Stimulated activated memory B cell treated with anti-CD40 and anti-IgM and Interleukin-4, amounts not matched to agents 10 μg/mL and 1 μg/mL and 100 μg/mL, for 72 hours (primary cell): ENCODE measurements around the gene PCP4.

ENCODE experiments used
- ATAC-seq: fragments of 150-1000 bp; cut with Tn5 transposase; 2 replicates; pipeline ENCODE4 v1.10.0; 2021
- H3K27ac Mint-ChIP-seq: one replicate; pipeline ENCODE4 v1.8.0; 2022; ENCODE audit warnings: mild to moderate bottlenecking, mixed read lengths
- H3K27me3 Mint-ChIP-seq: one replicate; pipeline ENCODE4 v1.8.0; 2022; ENCODE audit warnings: mixed read lengths
- H3K36me3 Mint-ChIP-seq: one replicate; pipeline ENCODE4 v1.8.0; 2022; ENCODE audit warnings: mixed read lengths
- H3K4me1 Mint-ChIP-seq: one replicate; pipeline ENCODE4 v1.8.0; 2022; ENCODE audit warnings: mixed read lengths
- H3K4me3 Mint-ChIP-seq: one replicate; pipeline ENCODE4 v1.8.0; 2022; ENCODE audit warnings: mild to moderate bottlenecking, moderate library complexity, mixed read lengths
- H3K9me3 Mint-ChIP-seq: one replicate; pipeline ENCODE4 v1.8.0; 2022; ENCODE audit warnings: mixed read lengths

Gene PCP4

DNA sequence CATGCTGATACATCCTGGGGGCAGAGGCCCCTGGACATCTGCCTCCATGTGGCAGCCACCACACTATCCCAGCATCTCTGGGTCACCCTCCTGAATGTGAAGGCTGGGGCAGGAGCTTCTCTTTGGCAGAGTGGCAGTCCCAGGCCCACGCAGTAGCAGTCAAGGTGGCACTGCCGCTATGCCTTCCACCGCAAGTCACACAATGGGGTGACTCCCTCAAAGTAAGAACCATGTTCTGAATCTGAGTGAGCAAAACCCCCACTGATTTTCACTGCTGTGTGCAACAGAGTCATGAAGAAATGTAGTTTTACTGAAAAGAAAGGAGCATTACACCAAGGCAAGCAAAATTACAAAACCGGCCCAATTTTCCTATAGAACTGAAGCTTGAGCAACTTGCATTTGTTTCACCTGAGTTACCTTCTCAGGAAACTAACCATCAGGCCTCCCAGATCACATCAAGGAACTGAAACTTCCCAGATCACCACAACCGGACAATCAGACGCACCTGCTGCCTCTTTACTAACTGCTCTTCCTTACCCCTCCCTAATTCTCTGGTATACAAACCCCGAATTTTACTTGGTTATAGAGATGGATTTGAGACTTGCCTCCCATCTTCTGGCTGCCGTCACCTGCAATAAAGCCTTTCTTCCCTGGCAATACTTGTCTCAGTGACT, 102.6 kb downstream of the PCP4 start:
- ATAC-seq = no peak
- no peaks in the 10 kb centered on the region for H3K27me3 Mint-ChIP-seq
- no peak overlapping the region for H3K27ac Mint-ChIP-seq
- no peaks in the 10 kb centered on the region for H3K9me3 Mint-ChIP-seq
- H3K4me3 Mint-ChIP-seq = no peak overlapping the region
- H3K36me3 Mint-ChIP-seq = no peaks in the 10 kb centered on the region
- H3K4me1 Mint-ChIP-seq = no peaks in the 10 kb centered on the region

DNA sequence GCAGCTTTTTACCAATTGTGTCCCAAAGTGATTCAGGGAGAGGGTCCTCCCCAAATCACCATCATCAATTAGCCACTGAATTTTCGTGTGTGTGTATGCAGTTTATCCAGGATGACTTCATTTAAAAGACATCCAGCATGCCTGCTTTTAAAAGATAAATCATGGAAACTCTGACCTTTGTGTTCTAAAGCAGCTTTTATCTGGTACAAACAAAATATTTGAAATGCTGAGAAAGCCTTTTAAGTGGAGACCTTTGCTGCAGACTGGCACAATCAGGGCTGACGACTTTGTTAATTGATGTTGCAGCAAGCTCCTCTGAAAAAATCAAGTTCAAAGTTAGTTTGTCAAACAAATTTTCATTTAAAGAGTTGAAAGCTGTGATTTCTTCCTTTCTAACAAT, 104.7 kb downstream of the PCP4 start:
- H3K9me3 Mint-ChIP-seq = peaks cover 3% of the 10 kb centered on the region
- no peak overlapping the region for H3K4me3 Mint-ChIP-seq
- peaks cover 10% of the 10 kb centered on the region for H3K27me3 Mint-ChIP-seq
- no peak overlapping the region for H3K27ac Mint-ChIP-seq
- no peaks in the 10 kb centered on the region for H3K36me3 Mint-ChIP-seq
- no peaks in the 10 kb centered on the region for H3K4me1 Mint-ChIP-seq
- ATAC-seq = no peak

DNA sequence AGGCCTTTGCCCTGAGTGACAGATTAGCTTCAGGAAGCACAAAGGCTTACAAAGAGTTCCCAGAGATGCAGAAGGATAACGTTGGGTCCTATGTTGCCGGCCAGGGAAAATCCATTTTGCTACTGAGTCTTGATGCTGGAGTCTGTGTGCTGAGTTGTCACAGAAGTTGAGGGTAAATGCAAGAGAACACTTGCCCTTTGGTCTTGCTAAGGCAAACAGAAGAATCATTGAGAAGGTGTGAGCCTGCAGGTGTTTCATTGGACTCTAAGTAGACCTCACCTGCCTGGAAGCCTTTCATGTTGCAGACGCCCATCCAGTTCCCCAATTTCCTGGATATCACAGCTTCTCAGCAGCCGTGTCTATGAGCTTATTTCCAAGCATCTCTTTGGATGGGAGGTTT, 105.2 kb downstream of the PCP4 start:
- Mint-ChIP-seq H3K27me3 (peaks cover 10% of the 10 kb centered on the region), H3K4me3 (no peak overlapping the region), H3K4me1 (no peaks in the 10 kb centered on the region), H3K27ac (no peak overlapping the region), H3K9me3 (peaks cover 3% of the 10 kb centered on the region), H3K36me3 (no peaks in the 10 kb centered on the region)
- ATAC-seq = no peak

DNA sequence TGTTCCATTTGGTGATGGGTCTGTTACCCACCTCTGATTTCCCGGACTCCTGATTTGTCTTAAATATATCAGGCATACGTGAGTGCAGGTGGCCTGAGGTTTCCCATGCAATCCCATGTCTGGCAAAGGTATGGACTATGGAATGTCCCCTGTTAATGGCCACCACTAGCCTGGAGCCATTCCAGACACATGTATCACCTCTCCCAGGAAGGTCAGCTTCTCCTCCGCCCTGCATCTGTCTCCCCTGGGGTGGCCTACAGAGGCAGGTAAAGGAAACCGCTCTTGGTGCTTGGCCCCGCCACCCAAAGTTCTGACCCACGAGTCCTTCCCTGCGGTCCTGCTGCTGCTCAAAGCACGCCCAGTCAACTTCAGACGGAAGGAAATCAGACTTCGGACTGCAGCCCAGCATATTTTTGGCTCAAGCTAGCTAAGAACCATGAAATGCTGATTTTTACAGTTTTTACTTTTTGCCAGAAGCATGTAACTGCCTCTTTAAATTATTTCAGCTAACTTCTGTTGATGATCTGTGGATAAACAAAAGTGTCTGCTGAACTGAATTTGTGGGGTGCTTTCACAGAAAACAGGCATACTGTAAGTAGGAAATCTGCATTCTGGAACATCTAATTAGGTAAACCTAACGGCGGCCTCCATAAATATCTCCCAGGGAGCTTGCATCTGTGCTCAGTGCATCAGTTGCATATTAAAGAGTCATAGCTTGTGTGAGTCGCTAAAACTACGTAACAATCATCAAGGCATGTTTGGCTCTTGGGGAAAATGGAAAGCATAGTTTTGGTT, 105.9 kb downstream of the PCP4 start:
- H3K27ac Mint-ChIP-seq = no peak overlapping the region
- H3K9me3 Mint-ChIP-seq = peaks cover 4% of the 10 kb centered on the region

DNA sequence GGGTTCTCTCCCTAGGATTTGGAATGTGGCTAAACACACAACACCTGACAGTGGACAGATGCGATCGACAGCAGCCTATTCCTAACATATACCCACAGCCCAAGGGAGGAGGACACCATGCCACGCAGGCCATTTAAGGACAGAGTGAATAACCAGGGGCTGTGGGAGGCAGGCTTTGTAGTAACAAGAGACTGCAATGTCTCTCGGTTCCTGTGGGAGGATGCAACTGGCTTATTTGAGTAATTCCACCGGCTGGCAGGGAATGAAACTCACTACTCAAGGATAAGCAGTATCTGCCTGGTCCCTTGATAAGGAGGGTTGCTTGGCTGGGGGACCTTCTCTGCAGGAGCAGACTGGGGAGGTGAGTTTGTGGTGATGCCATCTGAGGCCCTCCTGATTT, 109.6 kb downstream of the PCP4 start:
- Mint-ChIP-seq H3K36me3 (no peaks in the 10 kb centered on the region), H3K27me3 (peaks cover 10% of the 10 kb centered on the region), H3K4me3 (no peak overlapping the region), H3K27ac (no peak overlapping the region), H3K4me1 (no peaks in the 10 kb centered on the region), H3K9me3 (peaks cover 6% of the 10 kb centered on the region)
- no peak for ATAC-seq

More for the DNA sequence above, 105.9 kb downstream of the PCP4 start:
- H3K36me3 Mint-ChIP-seq = no peaks in the 10 kb centered on the region
- H3K27me3 Mint-ChIP-seq = peaks cover 10% of the 10 kb centered on the region
- ATAC-seq = no peak
- no peak overlapping the region for H3K4me3 Mint-ChIP-seq
- H3K4me1 Mint-ChIP-seq = no peaks in the 10 kb centered on the region
